Activated naive CD4-positive, alpha-beta T cell treated with anti-CD3 and anti-CD28 coated beads, Interleukin-2, amount 10 ng/mL, durations not matched to agents 7 days and 5 days (primary cell): ENCODE results near the gene PPP1R13B.

Experiments used
- CTCF ChIA-PET: fragments of 350-600 bp; sonication (Branson Sonifier 250); formaldehyde crosslinking; loops from one replicate; lab custom pipeline; 2021; ENCODE audit warnings: antibody characterized with exemption; lab: Charles Lee
- DNase-seq: peaks from one replicate; pipeline ENCODE4 v3.0.0-alpha.2; 2020
- H3K27ac Mint-ChIP-seq: one replicate; pipeline ENCODE4 v1.8.0; 2021; ENCODE audit warnings: mild to moderate bottlenecking, moderate library complexity, mixed read lengths
- H3K27me3 Mint-ChIP-seq: one replicate; pipeline ENCODE4 v1.8.0; 2021; ENCODE audit warnings: mild to moderate bottlenecking, mixed read lengths
- H3K36me3 Mint-ChIP-seq: one replicate; pipeline ENCODE4 v1.8.0; 2021; ENCODE audit warnings: mixed read lengths
- H3K4me1 Mint-ChIP-seq: one replicate; pipeline ENCODE4 v1.8.0; 2021; ENCODE audit warnings: mixed read lengths
- H3K4me3 Mint-ChIP-seq: one replicate; pipeline ENCODE4 v1.8.0; 2021; ENCODE audit warnings: mild to moderate bottlenecking, moderate library complexity, mixed read lengths
- H3K9me3 Mint-ChIP-seq: one replicate; pipeline ENCODE4 v1.8.0; 2021; ENCODE audit warnings: mixed read lengths

The PPP1R13B gene

GRCh38 chr14:103758059-103758776 lies 89.2 kb downstream of the PPP1R13B start:
- CTCF ChIA-PET, result no interaction called here
- no peak overlapping the region for H3K27ac Mint-ChIP-seq
- no peaks in the 10 kb centered on the region for H3K4me1 Mint-ChIP-seq

GRCh38 chr14:103755060-103755459 lies 92.3 kb downstream of the PPP1R13B start:
- Mint-ChIP-seq H3K4me1 (peaks cover 3% of the 10 kb centered on the region), H3K9me3 (no peaks in the 10 kb centered on the region), H3K4me3 (no peak overlapping the region), H3K27me3 (no peaks in the 10 kb centered on the region), H3K27ac (no peak overlapping the region), H3K36me3 (no peaks in the 10 kb centered on the region)
- CTCF ChIA-PET, result no interaction called here
- DNase-seq, result no peak

More at GRCh38 chr14:103758059-103758776, 89.2 kb downstream of the PPP1R13B start:
- H3K4me3 Mint-ChIP-seq, result no peak overlapping the region
- DNase-seq, result no peak
- H3K9me3 Mint-ChIP-seq, result no peaks in the 10 kb centered on the region
- H3K36me3 Mint-ChIP-seq, result no peaks in the 10 kb centered on the region
- no peaks in the 10 kb centered on the region for H3K27me3 Mint-ChIP-seq

GRCh38 chr14:103753774-103754173 lies 93.6 kb downstream of the PPP1R13B start:
- peaks cover 3% of the 10 kb centered on the region for H3K36me3 Mint-ChIP-seq
- no peak for DNase-seq
- no peak overlapping the region for H3K4me3 Mint-ChIP-seq
- no peaks in the 10 kb centered on the region for H3K9me3 Mint-ChIP-seq
- peaks cover 6% of the 10 kb centered on the region for H3K4me1 Mint-ChIP-seq
- no peak overlapping the region for H3K27ac Mint-ChIP-seq
- H3K27me3 Mint-ChIP-seq, result no peaks in the 10 kb centered on the region
- CTCF ChIA-PET, result no interaction called here

- Mint-ChIP-seq H3K27me3 (no peaks in the 10 kb centered on the region), H3K27ac (no peak overlapping the region), H3K4me3 (no peak overlapping the region), H3K36me3 (peaks cover 3% of the 10 kb centered on the region), H3K4me1 (peaks cover 18% of the 10 kb centered on the region), H3K9me3 (no peaks in the 10 kb centered on the region)
- no peak for DNase-seq
- CTCF ChIA-PET, result no interaction called here
These were observed 97.5 kb downstream of the PPP1R13B start for GRCh38 chr14:103749860-103750259.

GRCh38 chr14:103749452-103749851 lies 97.9 kb downstream of the PPP1R13B start:
- H3K36me3 Mint-ChIP-seq, result peaks cover 3% of the 10 kb centered on the region
- peaks cover 18% of the 10 kb centered on the region for H3K4me1 Mint-ChIP-seq
- H3K27ac Mint-ChIP-seq, result no peak overlapping the region
- DNase-seq, result no peak
- H3K27me3 Mint-ChIP-seq, result no peaks in the 10 kb centered on the region
- CTCF ChIA-PET, result no interaction called here
- no peaks in the 10 kb centered on the region for H3K9me3 Mint-ChIP-seq
- no peak overlapping the region for H3K4me3 Mint-ChIP-seq

- Mint-ChIP-seq H3K4me1 (peaks cover 18% of the 10 kb centered on the region), H3K36me3 (peaks cover 3% of the 10 kb centered on the region), H3K27me3 (no peaks in the 10 kb centered on the region), H3K27ac (peak overlapping the region; percentile 47), H3K4me3 (no peak overlapping the region), H3K9me3 (no peaks in the 10 kb centered on the region)
- CTCF ChIA-PET, result no interaction called here
- peak; percentile 76 for DNase-seq
These were observed 98.9 kb downstream of the PPP1R13B start for GRCh38 chr14:103748534-103748857.

GRCh38 chr14:103746701-103747100 lies 100.7 kb downstream of the PPP1R13B start:
- peaks cover 15% of the 10 kb centered on the region for H3K4me1 Mint-ChIP-seq
- CTCF ChIA-PET, result interaction anchor here (1.0 kb wide), 1 partner anchor 174 kb away, joined by 3 read pairs; no protein-coding TSS in a partner anchor
- no peak overlapping the region for H3K27ac Mint-ChIP-seq
- no peak for DNase-seq
- H3K27me3 Mint-ChIP-seq, result no peaks in the 10 kb centered on the region
- no peaks in the 10 kb centered on the region for H3K9me3 Mint-ChIP-seq
- H3K4me3 Mint-ChIP-seq, result no peak overlapping the region
- peaks cover 3% of the 10 kb centered on the region for H3K36me3 Mint-ChIP-seq

- no peak for DNase-seq
- peaks cover 3% of the 10 kb centered on the region for H3K36me3 Mint-ChIP-seq
These were observed 102.0 kb downstream of the PPP1R13B start for GRCh38 chr14:103745424-103745823.

GRCh38 chr14:103744621-103745395 lies 102.6 kb downstream of the PPP1R13B start:
- Mint-ChIP-seq H3K27ac (no peak overlapping the region), H3K27me3 (no peaks in the 10 kb centered on the region), H3K36me3 (peaks cover 3% of the 10 kb centered on the region), H3K4me1 (peaks cover 15% of the 10 kb centered on the region), H3K9me3 (no peaks in the 10 kb centered on the region), H3K4me3 (no peak overlapping the region)
- CTCF ChIA-PET, result interaction anchor here (1.0 kb wide), 1 partner anchor 165 kb away, joined by 3 read pairs; no protein-coding TSS in a partner anchor
- DNase-seq, result no peak

More at GRCh38 chr14:103745424-103745823, 102.0 kb downstream of the PPP1R13B start:
- CTCF ChIA-PET, result interaction anchor here (1.0 kb wide), 1 partner anchor 165 kb away, joined by 3 read pairs; no protein-coding TSS in a partner anchor
- H3K9me3 Mint-ChIP-seq, result no peaks in the 10 kb centered on the region
- peaks cover 15% of the 10 kb centered on the region for H3K4me1 Mint-ChIP-seq
- no peaks in the 10 kb centered on the region for H3K27me3 Mint-ChIP-seq
- H3K27ac Mint-ChIP-seq, result no peak overlapping the region
- H3K4me3 Mint-ChIP-seq, result no peak overlapping the region

GRCh38 chr14:103743691-103744090 lies 103.7 kb downstream of the PPP1R13B start:
- H3K4me1 Mint-ChIP-seq, result peaks cover 11% of the 10 kb centered on the region
- H3K27me3 Mint-ChIP-seq, result no peaks in the 10 kb centered on the region
- CTCF ChIA-PET, result no interaction called here
- no peak for DNase-seq
- H3K4me3 Mint-ChIP-seq, result no peak overlapping the region
- H3K36me3 Mint-ChIP-seq, result no peaks in the 10 kb centered on the region
- H3K27ac Mint-ChIP-seq, result no peak overlapping the region
- H3K9me3 Mint-ChIP-seq, result no peaks in the 10 kb centered on the region

GRCh38 chr14:103742499-103743255 lies 104.7 kb downstream of the PPP1R13B start:
- Mint-ChIP-seq H3K4me3 (no peak overlapping the region), H3K9me3 (no peaks in the 10 kb centered on the region), H3K36me3 (no peaks in the 10 kb centered on the region), H3K4me1 (peaks cover under 1% of the 10 kb centered on the region), H3K27me3 (no peaks in the 10 kb centered on the region), H3K27ac (no peak overlapping the region)
- DNase-seq, result no peak
- CTCF ChIA-PET, result no interaction called here

GRCh38 chr14:103741876-103742275 lies 105.5 kb downstream of the PPP1R13B start:
- Mint-ChIP-seq H3K27me3 (no peaks in the 10 kb centered on the region), H3K9me3 (no peaks in the 10 kb centered on the region), H3K27ac (no peak overlapping the region), H3K4me3 (no peak overlapping the region), H3K4me1 (no peaks in the 10 kb centered on the region), H3K36me3 (no peaks in the 10 kb centered on the region)
- CTCF ChIA-PET, result no interaction called here
- DNase-seq, result no peak

GRCh38 chr14:103740991-103741689 lies 106.2 kb downstream of the PPP1R13B start:
- H3K36me3 Mint-ChIP-seq, result no peaks in the 10 kb centered on the region
- H3K9me3 Mint-ChIP-seq, result no peaks in the 10 kb centered on the region
- CTCF ChIA-PET, result no interaction called here
- peak; percentile 3 for DNase-seq
- no peaks in the 10 kb centered on the region for H3K27me3 Mint-ChIP-seq
- no peak overlapping the region for H3K27ac Mint-ChIP-seq
- H3K4me3 Mint-ChIP-seq, result no peak overlapping the region
- no peaks in the 10 kb centered on the region for H3K4me1 Mint-ChIP-seq
